Fibroblast of villous mesenchyme (primary cell): Measurements from ENCODE around the gene GBP2. TPM values are rescaled to one million over a fixed set of nuclear protein-coding genes. Genes with fewer than 3 reads are reported as not detected.

ENCODE experiments used
- DNase-seq: peaks from one replicate; pipeline ENCODE4 v3.0.0-alpha.2; 2010; ENCODE audit warnings: low read depth
- H3K4me3 ChIP-seq: 2 replicates; pipeline ENCODE4 v1.5.1; 2011; ENCODE audit warnings: low read depth, mild to moderate bottlenecking, low read length
- total RNA-seq: library from RNA; depleted of rRNA; stranded (reverse); fragments of >200 nt; gene quantifications from 2 replicates; pipeline ENCODE4 v1.2.3, GENCODE V29; 2012
- TF ChIP-seq, protein P1 (sequence below): IDR thresholded peaks from 2 replicates; pipeline ENCODE4 v1.5.1; 2012; ENCODE audit warnings: low read depth, mild to moderate bottlenecking, low read length; ENCODE audit not compliant: insufficient read depth

GBP2 gene
- total RNA-seq, 1 donor = 96.3 TPM

DNA sequence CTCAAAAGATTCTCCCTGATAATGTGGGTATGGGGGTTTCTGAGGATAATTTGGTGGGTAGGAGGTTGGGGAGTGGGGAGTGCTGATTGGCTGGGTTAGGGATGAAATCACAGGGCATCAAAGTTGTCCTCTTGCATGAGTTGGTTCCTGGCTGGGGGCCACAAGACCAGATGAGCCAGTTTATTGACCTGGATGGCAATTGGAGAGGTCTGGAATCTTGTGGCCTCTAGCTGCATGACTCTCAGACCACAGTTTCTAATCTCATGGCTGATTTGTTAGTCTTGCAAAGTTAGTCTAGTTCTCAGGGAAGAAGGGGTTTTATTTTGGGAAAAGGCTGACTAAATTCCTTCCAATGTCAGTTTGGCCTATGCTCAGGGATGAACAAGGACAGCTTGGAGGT is 57.6 kb downstream of the GBP2 start:
- no peak overlapping the region for H3K4me3 ChIP-seq
- DNase-seq = peak; percentile 69
- TF ChIP-seq, protein P1, sequence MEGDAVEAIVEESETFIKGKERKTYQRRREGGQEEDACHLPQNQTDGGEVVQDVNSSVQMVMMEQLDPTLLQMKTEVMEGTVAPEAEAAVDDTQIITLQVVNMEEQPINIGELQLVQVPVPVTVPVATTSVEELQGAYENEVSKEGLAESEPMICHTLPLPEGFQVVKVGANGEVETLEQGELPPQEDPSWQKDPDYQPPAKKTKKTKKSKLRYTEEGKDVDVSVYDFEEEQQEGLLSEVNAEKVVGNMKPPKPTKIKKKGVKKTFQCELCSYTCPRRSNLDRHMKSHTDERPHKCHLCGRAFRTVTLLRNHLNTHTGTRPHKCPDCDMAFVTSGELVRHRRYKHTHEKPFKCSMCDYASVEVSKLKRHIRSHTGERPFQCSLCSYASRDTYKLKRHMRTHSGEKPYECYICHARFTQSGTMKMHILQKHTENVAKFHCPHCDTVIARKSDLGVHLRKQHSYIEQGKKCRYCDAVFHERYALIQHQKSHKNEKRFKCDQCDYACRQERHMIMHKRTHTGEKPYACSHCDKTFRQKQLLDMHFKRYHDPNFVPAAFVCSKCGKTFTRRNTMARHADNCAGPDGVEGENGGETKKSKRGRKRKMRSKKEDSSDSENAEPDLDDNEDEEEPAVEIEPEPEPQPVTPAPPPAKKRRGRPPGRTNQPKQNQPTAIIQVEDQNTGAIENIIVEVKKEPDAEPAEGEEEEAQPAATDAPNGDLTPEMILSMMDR = no peak

DNA sequence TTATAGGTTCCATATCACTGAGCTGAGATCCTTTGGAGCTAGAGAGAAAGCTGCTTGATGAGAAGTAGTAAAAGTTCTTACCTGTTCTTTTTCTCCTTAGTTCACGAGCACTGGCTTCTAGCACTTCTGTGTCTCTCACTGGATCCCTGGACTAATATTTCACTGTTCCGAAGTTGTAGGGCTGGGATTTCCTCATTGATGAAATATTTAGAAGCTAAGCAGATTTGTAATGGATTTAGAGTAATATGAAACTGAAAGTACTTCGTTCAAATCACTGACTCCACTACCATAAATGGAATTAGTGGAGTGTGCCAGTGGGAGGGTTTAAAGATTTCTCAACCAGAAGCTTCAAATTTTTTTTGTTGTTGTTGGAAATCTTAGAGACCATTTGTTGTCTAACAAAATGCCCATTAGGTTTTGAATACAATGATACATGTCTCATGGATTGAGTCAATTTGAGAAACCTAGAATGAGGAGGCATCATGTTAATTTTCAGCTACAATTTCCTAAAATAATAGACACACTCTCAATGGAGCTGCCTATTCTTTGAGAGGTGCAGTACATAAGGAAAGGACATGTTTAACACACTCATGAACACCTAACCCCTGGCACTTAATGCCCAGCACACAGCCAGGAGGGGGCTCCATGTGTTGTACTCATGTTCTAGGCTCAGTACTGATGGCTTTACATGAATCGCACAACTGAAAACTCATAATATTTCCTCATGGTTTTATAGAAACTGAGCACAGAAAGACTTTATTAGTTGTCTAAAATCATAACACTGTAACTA is 60.6 kb downstream of the GBP2 start, which contains the start of gene GBP1:
Gene GBP1, minus strand, starts transcription at position 130 of the 790 bp plus-strand sequence. CDS start 1,974 bp downstream, outside the sequence.
- peak; percentile 91 for DNase-seq
- TF ChIP-seq, protein P1 = no peak
- H3K4me3 ChIP-seq = peak within 1 kb of the TSS; percentile 68

DNA sequence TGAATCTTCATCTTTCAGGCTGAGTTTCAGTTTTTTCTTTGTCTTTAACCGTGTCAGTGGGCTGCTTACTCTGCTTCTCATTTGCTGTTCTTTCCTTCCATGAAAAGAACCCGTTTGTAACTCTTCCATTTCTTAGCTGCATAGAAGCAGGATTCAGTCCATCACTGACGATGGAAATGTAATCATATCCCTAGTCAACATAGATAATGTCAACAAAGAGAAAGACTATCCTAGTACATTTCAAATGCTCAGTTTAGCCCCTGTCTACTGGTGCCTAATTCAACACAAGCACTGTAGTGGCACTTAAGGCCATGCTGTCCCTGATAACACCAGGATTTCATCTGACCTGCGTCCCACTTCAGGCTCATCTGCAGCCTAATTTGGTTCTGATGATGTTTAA is 61.3 kb downstream of the GBP2 start:
- peak overlapping the region; percentile 68 for H3K4me3 ChIP-seq
- TF ChIP-seq, protein P1 = no peak
- no peak for DNase-seq

DNA sequence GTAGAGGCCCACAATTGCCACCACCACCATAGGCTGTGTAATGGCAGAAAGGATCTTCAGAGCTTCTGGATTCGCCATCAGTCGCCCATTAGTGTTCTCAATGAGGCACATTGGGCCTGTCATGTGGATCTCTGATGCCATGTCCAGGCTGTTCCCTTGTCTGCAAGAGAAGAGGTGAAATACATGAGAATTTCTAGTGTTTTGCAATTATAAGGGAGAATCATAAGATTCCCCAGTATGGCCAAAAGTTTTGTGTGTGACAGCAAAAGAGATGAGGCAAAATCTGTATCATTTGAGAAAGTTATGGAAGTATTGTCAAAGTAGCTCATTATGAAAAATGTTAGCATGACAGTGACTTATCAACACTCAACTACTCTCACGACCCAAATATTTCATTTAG is 62.8 kb downstream of the GBP2 start:
- DNase-seq = no peak
- TF ChIP-seq, protein P1 = no peak
- H3K4me3 ChIP-seq = no peak overlapping the region

DNA sequence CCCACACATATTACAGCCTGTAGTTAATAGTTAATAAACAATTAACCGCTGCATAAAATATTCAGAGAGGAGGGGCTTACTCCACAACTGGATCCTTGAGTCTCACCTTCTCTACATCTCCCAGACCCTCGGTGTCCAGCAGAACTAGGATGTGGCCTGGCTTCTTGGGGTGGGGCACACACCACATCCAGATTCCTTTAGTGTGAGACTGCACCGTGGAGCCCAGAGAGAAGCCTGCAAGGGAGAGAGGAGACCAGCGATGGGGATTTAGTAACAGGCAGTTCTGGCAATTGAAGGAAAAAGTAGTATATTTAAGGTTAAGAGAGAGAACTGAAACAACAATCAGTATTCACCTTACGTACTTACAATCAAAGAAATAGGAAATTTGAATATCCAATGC is 65.8 kb downstream of the GBP2 start:
- DNase-seq = no peak
- TF ChIP-seq, protein P1 = no peak

More for the DNA sequence above, 65.8 kb downstream of the GBP2 start:
- H3K4me3 ChIP-seq = no peak overlapping the region

Other genes with a start within 250 kb of the GBP2 start
- gene GTF2B, start 234.5 kb downstream of the GBP2 start, total RNA-seq = 31.9 and 43.2 TPM in 2 replicates
- 42.8 and 45.3 TPM in 2 replicates for gene KYAT3, start 133.5 kb downstream of the GBP2 start, total RNA-seq
- gene RBMXL1, start 133.5 kb downstream of the GBP2 start, total RNA-seq = 10.3 and 15.1 TPM in 2 replicates
- 24.8 and 41.0 TPM in 2 replicates for gene GBP3, start 103.2 kb downstream of the GBP2 start, total RNA-seq
- 88.3 and 162 TPM in 2 replicates for gene GBP1, start 60.9 kb downstream of the GBP2 start, total RNA-seq
- not detected in 2 replicates for gene GBP7, start 49.9 kb upstream of the GBP2 start, total RNA-seq
- gene GBP4, start 72.8 kb upstream of the GBP2 start, total RNA-seq = 14.2 and 44.5 TPM in 2 replicates
- under 0.01 and 0.32 TPM in 2 replicates for gene GBP5, start 146.7 kb upstream of the GBP2 start, total RNA-seq
- under 0.01 TPM in 1 of 2 replicates, not detected in the other for gene GBP6, start 237.9 kb upstream of the GBP2 start, total RNA-seq